Embryonic facial prominence (tissue), 1 donor: Measurements from ENCODE around the gene FRMD6.

Experiments used
- DNase-seq: peaks from one replicate; pipeline ENCODE4 v3.0.0-alpha.2; 2016; ENCODE audit errors: extremely low spot score

Gene FRMD6

GRCh38 chr14:51666070-51666469 lies 14.4 kb downstream of the FRMD6 start:
- DNase-seq: no peak

DNA sequence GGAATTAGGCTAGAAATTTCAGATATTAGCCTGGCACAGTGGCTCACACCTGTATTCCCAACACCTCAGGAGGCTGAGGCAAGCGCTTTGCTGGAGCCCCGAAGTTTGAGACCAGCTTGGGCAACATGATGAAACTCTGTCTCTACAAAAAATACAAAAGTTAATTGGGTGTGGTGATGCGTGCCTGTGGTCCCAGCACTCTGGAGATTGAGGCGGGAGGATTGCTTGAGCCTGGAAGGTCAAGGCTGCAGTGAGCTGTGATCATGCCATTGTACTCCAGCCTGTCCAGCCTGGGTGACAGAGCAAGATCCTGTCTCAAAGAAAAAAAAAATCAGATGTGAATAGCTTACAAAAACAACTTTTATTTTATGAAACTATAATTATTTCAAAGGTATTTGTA lies 15.1 kb downstream of the FRMD6 start:
- no peak for DNase-seq

DNA sequence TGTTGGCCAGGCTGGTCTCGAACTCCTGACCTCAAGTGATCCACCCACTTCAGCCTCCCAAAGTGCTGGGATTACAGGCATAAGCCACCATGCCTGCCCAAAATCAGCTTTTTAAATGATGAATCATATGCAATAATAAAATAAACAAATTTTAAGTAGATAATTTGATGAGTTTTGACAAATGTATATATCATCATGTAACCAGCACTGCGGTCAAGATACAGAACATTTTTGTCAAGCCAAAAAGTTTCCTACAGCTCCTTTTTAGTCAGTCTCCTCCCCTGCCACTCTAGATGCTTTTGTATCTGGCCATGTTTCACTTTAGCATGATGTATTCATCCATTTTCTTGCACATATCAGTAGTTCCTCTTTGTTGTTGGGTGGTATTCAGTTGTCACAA lies 17.2 kb downstream of the FRMD6 start:
- no peak for DNase-seq

DNA sequence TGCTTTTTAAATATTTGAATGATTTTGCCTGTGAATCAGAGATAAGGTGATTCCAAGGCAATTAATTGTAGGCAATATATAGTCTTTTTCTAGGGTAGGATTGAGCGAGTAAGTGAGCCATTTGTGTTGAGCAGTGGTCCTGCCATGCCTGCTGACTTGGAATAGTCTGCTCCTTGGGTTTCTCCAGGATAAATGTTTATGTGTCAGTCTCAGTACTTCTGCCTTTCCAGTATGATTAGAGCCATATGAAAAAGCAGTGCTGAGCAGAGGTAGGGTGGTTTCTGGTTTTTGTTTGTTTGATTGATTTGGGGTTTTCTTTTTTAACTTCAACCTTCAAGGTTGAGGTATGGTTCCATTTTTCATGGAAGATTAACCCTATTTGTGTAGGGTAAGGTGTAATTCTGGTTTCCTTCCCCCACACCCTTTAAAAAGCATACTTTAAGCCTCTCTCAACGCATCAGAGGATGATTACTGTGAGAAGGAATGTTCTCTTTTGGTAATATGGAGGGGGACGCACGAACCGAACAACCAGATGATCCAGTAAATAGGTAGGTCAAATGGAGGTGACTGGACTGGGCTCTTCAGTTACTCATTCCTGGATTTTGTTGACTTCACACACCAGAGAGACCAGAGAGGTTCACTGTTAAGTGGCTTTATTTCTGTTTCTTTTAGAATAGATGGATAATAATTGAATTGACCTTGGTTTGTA lies 22.7 kb downstream of the FRMD6 start:
- DNase-seq: no peak

GRCh38 chr14:51676549-51676948 lies 24.8 kb downstream of the FRMD6 start:
- no peak for DNase-seq

DNA sequence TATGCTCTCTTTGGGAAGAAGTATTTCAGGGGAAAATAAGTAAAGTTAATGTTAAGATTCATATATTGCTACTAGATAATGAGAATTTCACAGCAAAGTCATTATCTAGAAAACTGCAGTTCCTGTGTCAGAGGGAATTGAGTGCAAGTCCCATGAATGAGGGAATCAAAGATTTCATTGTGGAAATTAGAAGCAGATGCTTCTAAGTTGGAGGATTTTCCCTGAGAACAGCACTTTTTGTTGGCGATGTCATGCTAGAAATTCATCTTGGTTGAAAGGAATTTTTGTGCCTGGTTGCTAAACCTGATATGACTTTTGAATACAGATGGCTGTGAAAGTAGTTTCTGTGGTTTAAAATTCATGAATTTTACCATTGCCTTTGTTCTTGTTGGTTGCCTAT lies 25.6 kb downstream of the FRMD6 start:
- peak; percentile 59 for DNase-seq

DNA sequence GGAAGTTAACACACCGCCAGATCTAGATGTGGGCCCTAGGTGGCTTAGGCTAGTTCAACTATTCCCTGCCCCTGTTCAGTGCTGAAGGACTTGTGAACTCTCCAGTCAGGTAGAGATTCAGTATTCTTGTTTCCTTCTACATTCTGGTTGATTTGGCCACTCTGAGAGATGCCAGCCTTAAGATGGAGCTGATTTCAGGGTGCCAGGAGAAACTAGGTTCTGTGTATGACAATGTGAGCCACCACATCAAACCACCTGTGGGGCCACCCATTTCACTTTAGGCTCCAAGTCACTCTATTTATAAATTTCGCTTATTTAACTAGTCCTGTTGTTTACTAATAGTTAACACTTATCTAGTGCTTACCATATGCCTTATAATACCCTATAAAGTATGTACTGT lies 26.0 kb downstream of the FRMD6 start:
- DNase-seq: no peak

- no peak for DNase-seq
Measured at GRCh38 chr14:51680031-51680430, 28.3 kb downstream of the FRMD6 start.

DNA sequence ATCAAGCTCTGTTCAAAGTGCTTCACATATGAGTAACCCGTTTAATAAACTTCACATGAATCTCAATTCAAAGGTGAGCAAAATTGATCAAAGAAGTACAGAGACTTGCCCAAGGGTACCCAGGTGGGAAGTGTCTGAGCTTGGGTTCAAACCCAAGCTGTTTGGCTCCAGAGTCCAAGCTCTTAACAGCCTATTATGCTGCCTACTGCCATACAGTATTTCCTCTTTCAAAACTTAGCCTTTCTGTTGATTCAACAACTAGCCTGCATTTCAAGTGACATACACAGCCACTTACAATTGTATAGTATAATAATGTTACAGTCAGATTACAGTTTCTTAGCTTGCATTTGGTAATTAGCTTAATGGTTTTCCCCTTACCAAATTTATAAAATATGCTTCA lies 29.7 kb downstream of the FRMD6 start:
- DNase-seq: no peak

- DNase-seq: no peak
Measured at GRCh38 chr14:51682411-51682810, 30.7 kb downstream of the FRMD6 start.

DNA sequence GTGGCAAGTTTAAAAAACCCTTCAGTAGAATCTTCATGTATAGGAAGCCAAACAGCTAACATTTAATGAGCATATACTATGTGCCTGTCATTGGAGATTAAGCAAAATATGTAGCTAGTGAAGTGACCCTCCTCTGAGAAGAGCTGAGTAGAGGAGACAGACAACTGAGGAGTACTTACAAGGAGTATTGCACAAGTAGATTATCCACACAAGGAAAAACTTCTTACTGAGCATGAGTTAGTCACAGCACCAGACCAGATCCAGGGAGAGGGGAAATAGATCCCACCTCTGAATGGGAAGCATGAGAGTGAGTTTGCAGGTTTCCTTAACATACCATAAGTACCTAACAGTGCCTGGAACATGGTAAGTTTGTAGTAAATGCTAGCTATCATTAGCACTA lies 33.0 kb downstream of the FRMD6 start:
- no peak for DNase-seq

DNA sequence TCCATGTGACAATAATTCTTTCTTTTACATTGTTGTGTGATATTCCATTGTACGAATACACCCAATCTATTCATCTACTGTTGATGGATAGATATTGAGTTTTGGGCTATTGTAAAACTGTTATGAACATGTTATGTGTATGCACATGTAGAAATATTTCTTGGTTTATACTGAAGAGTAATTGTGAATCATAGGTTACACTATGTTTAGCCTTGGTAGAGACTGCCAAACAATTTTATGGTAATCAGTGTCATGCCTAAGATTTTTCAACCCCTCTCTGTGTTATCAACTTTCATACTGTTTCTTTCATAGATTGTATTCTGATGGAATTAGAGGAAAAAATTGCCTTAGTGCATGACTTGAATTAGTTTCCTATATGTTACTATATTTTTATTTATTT lies 39.5 kb downstream of the FRMD6 start:
- no peak for DNase-seq

- no peak for DNase-seq
Measured at GRCh38 chr14:51692646-51693045, 40.9 kb downstream of the FRMD6 start.

DNA sequence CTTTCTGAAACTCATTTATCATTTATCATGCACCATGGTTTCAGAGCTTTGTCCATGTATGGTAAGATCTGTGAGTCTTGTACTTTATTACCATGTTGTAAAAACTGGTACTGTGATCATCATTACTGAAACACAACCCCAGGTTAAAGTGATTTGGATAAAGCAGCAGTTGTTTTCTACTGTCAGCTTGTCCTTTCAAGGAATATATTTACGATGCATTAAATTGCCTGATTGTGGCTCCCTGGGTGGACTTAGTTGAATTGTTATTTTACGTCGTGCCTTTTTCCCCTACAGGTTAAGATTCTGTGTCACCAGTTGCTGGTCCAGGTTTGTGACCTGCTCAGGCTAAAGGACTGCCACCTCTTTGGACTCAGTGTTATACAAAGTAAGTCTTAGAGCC lies 46.1 kb downstream of the FRMD6 start:
- DNase-seq: no peak

DNA sequence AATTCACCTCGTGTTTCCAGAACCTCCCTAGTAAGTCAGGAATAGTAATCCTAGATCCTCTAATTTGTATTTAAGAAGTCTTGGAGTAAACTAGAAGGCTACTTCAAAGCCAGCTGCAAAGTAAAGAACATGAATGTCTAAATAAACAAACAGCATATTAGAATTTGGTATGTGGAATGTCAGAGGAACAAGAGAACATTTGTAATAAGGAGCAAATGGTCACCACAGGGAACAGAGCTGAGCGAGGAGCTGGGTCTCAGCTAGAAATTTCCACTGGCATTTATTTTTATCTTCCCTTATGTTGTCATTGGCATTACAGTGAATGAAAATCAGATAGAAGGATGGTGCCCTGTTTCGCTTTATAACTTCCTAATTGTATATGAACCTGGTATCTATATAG lies 50.2 kb downstream of the FRMD6 start:
- no peak for DNase-seq

DNA sequence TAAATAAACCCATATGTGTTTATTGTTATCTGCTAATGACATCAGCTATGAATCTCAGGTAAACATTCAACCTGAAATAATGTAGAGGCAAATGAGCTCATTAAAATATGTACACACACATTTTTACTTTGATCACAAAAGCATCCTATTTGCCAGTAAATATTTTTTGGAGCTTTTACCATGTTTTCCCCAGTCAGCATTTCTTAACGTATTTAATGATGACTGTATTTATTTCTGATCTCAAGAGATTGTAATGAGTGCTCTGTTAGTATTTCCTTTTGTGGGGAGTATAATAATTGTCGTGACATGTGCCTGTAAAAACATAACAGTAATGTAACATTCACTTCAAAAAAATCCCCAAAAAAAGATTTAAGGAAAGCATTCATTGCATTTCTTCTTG lies 52.1 kb downstream of the FRMD6 start:
- DNase-seq: no peak

- no peak for DNase-seq
Measured at GRCh38 chr14:51704545-51704944, 52.8 kb downstream of the FRMD6 start.

DNA sequence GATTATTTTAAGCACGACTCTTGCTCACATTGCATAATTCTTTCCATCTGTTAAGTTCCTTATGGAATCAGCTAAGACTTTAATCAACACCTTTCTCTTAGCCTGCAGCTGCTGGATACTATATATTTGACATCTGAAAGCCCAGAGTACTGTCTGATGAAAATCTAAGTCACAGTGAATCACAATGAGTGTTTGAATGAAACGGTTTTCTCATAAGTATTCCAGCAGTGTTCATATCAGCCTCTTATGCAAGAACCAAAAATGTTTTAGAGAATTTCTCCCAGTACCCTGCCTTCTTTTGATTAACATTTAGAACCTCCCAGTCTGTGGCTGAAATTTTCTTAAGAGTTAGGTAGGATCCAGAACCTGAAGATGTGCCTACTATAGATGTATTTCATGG lies 55.6 kb downstream of the FRMD6 start:
- DNase-seq: no peak

GRCh38 chr14:51711505-51711904 lies 59.8 kb downstream of the FRMD6 start:
- DNase-seq: no peak

DNA sequence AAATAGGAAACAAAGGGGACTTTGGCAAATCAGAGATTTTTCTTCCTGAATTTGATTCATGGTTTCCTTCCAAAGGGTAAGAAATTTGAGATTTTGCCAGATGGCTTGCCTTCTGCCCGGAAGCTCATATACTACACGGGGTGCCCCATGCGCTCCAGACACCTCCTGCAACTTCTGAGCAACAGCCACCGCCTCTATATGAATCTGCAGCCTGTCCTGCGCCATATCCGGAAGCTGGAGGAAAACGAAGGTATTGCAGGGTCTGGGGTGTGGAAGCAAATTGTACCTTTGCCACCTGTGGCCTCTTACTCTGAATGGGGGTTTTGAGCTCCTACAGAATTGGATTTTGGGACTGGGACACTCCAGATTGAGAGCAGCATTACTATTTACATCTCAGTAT lies 63.5 kb downstream of the FRMD6 start:
- DNase-seq: no peak

DNA sequence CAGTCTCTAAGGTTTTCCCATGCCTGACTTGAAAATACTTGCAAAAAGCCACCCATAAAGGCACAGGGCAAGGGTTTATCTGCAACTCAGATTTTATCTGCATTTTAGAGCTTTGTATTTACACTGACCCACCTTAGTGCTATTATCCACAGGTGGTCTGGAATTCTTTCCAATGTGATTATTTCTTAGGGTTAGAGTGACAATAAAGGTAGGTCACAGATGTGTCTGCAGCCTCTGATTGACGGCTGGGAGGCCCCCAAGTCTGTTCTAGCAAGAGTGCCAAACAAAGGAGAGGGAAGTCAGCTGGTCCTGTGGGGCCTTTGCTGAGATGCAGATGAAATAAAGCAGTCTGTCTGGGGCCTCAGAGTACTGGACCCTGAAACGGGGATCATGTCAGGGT lies 64.0 kb downstream of the FRMD6 start:
- no peak for DNase-seq

DNA sequence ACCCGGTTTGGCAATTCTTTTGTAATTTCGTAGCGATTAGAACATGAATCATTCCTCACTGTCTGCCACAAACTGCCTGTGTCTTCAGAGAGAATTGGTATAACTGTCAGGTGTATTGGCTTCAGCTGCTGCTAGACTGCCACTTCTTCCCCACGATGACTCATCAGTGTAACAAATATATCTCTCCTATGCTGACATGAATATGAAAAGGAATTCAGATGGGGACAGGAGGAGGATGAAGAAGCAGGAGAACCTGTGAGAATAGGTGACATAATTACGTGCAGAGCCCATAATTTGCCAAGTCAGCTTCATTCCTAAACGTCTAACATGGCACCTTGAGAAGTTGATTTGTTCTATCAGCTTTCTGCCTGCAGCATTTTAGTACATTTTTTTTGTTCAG lies 64.9 kb downstream of the FRMD6 start:
- no peak for DNase-seq

- no peak for DNase-seq
Measured at GRCh38 chr14:51717766-51718165, 66.1 kb downstream of the FRMD6 start.

DNA sequence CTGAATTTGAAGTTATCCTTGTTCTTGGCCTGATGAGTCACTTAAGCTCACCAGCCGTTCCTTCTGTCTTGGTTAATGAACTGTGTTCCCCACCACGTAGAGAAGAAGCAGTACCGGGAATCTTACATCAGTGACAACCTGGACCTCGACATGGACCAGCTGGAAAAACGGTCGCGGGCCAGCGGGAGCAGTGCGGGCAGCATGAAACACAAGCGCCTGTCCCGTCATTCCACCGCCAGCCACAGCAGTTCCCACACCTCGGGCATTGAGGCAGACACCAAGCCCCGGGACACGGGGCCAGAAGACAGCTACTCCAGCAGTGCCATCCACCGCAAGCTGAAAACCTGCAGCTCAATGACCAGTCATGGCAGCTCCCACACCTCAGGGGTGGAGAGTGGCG lies 68.2 kb downstream of the FRMD6 start:
- DNase-seq: no peak
